NCI-H82 treated with DMSO at 0.1 percent for 48 hours (cell line): ENCODE measurements around the gene ATXN1.

ENCODE experiments used
- DNase-seq: peaks from one replicate; lab custom pipeline; 2025; ENCODE audit not compliant: unreplicated experiment; lab: John Stamatoyannopoulos, UW

Gene ATXN1

DNA sequence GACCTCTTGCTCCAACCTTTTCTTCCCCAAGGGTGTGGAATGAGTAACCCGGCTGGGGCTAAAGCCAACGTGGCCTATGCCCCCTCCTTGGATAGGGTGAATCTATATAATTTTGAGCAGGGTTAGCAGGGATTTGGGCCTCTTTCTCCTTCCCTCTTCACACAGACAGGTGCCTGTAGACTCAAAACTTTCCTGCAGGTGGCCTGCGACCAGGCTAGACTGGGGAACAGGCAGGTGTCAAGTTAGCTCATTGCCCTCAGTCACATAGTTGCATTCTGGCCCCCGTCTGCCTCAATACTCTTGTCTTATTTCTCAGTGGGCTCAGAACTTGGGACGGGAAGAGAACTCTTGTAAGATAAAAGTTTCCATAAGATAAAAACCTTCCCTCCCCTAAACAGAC lies 243.0 kb downstream of the ATXN1 start:
- no peak for DNase-seq

- DNase-seq = no peak
These were observed 247.0 kb downstream of the ATXN1 start for GRCh38 chr6:16514249-16514648.

- DNase-seq = no peak
These were observed 248.5 kb downstream of the ATXN1 start for GRCh38 chr6:16512544-16513290.

GRCh38 chr6:16511723-16512489 lies 249.4 kb downstream of the ATXN1 start:
- DNase-seq = no peak

- no peak for DNase-seq
These were observed 250.1 kb downstream of the ATXN1 start for GRCh38 chr6:16511040-16511660.

DNA sequence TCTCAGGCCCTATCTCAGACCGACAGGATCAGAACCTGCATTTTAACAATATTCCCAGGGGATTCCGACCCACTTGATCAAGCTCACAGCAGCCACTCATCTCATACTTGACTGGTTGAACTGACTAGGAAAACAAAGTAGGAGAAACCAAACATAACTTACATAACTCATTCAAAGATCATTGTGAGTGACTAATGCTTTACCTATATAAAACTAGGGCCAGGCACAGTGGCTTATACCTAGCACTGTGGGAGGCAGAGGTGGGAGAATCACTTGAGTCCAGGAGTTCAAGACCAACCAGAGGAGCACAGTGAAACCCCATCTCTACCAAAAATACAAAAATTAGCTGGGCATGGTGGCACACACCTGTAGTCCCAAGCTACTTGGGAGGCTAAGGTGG lies 251.0 kb downstream of the ATXN1 start:
- no peak for DNase-seq

GRCh38 chr6:16508959-16509358 lies 252.3 kb downstream of the ATXN1 start:
- DNase-seq = no peak

DNA sequence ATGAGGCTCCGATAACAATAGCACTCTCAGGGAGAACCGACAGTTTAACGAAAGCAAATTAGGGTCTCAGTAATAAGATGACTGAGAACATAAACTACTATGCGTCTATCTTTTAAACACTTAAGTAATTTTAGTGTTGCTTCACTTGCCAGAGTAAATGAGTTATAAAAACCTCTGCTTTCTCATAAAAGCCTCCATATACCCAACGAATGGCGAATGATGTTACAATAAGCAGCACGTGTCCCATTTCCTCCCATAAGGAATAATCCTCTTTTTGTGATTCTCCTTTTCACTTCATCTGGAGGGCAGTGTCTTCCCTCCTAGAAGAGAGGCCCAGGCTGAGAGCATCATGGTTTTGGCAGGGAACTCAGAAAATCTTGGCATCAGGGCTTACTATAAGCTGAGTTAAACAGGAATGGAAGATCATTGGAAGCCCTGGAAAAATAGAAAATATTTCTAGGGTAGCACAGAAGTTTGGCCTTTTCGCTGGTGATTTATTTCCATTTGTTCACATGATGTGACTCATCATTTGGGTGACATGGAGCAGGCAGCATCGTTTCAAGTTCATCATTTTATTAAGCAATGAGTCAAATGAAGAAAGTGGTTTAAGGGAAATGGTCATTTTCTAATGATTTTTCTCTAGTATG lies 255.4 kb downstream of the ATXN1 start:
- no peak for DNase-seq

GRCh38 chr6:16504609-16505008 lies 256.7 kb downstream of the ATXN1 start:
- DNase-seq = no peak

DNA sequence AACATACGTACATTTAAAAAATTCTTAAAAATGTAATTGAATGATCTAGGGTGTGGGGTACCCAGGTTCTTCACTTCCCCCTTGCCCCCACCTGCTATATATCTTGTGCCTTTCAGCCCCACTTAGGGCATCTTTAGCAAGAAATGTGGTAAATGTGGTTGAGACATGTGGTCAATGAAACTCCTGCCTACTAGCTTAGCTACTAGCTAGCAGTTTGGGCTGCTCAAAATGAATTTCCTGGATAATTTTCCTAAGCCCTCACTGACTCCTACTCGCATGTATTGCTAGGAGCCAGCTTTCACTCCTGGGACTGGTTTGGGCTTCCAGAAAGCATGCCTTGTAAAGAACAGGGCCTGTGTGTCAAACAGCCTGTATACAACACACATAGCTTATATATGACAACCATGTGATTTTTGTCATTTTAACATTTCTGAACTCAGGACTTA lies 257.3 kb downstream of the ATXN1 start:
- no peak for DNase-seq

DNA sequence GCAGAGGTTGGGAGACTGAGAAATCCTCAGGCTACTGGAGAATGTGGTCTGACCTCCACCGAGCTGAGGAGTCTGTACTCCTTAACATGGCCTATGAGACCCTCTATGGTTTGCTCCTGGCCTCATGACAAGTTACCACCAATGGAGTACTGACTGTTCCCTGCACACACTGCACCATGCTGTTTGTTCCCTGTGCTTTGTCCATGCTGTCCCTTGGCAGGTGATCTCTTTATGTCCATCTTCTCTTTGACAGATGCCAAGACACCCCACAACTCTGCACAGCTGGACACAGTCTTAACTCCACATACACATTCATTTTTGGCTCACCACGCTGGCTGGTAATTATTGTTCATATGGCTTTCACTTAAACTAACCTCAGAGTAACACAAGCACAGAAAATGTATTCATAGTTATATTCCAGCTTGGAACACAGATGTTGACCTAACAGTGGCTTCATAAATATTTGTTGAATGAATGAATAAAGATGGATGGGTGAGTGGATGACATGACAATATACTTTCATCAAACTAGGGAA lies 258.0 kb downstream of the ATXN1 start:
- no peak for DNase-seq

- no peak for DNase-seq
These were observed 262.3 kb downstream of the ATXN1 start for GRCh38 chr6:16498957-16499356.

DNA sequence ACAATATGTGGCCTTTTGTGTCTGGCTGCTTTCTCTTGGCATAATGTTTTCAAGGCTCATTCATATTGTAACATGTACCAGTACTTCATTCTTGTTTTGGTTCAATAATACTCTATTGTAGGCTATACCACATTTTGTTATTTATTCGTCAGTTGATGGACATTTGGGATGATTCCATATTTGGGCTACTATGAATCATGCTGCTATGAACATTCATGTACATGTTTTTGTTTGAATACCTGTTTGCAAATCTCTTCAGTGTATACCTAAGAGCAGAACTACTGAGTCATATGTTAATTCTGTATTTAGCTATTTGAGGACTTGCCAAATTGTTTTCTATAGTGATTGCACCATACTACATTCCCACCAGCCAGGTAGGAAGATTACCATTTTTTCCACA lies 263.0 kb downstream of the ATXN1 start:
- no peak for DNase-seq

DNA sequence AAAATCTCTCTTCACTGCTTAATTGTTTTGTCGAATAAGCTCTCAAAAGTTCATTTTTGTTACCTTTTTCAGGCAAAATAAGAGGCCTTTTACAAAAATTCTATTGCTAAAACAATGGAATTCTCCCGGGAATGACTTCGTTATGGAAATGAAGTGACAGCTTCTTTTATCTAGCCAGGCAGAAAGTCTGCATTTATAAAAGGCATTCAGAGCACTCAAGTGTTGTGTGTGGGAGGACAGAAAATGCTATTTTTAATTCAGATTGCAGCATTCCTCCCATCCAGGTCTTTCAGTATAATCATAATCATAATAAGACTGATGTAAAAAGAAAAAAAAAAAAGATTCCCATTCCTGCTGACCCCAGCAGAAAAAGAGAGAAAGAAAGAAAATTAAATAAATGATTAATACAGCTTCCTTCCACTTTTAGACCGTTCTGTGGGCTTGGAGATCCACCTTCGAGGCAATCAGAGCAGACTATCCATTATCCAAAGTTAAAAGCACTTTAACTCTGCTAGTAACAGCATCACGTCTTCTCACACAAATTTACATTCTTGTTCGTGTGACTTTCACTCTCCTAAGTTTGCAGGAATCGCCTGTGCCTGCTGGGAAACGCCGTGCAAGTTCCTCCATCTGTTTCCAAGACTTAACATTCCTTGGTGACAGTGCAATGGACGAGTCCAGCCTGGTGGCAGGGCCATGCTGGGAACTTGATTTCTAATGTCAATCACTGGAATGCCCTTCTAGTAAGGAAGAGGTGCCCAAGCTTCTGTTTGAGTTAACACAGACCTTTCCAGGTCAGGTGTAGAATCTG lies 264.1 kb downstream of the ATXN1 start:
- no peak for DNase-seq

DNA sequence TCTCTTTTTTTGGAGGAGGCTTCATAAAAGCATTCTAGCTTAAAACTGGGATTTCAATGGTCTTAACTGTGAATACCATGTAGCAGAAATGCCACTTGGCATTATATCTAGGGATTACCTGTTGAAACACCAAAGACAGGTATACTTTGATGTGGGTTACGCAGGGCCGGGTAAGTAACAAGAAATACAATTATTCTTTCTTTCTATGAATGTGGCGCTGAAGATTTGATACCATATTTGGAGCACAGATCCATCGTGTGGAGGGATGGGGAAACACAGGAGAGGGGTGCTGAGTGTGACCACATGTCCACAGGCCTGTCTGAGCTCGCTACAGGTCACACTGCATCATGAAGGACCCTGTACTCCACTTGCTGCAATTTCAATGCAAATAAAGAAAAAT lies 265.1 kb downstream of the ATXN1 start:
- no peak for DNase-seq

DNA sequence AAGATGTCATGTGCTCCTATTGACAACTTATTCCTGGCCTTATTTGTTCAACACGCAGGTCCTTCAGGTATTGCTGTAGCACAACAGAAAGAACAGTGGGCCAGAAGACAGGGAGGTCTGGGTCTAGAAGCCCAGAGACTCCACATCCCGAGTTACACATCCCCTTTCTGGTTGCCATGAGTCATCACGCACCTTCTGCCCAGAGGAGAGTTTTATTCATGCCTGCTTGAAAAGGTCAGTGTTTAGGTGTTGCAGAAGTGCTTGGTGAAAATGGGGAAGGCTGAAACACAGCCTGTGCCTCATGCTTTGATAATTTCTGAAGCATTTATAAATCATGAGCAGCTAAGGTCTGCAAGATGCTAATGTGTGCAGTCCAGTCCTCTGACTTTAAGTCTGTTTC lies 266.5 kb downstream of the ATXN1 start:
- no peak for DNase-seq

- no peak for DNase-seq
These were observed 267.5 kb downstream of the ATXN1 start for GRCh38 chr6:16493802-16494201.

DNA sequence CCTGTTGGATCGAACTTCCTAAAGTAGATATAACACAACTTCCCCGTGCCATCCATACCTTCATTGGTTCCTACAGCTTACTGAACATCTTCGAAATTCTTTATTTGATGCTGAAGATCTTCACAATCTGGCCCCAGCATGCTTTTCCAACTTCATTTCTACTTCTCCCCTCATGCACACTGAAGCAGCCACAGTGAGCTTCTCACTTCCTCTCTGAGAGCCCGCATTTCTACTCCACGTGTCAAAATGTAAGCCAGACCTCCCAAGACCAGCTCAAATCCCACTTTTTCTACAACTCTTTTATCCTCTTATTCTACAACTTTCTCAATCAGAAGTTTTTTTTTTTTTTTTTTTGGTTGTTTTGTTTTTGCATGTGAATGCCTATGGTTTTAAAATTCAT lies 268.1 kb downstream of the ATXN1 start:
- no peak for DNase-seq

- no peak for DNase-seq
These were observed 269.5 kb downstream of the ATXN1 start for GRCh38 chr6:16491666-16492313.

GRCh38 chr6:16490616-16491015 lies 270.6 kb downstream of the ATXN1 start:
- DNase-seq = no peak
